Osteocyte (in vitro differentiated cells): ENCODE data around the gene CACNA1C. TPM values are rescaled to one million over a fixed set of nuclear protein-coding genes. Genes with fewer than 3 reads are reported as not detected.

Experiments used
- DNase-seq: peaks from one replicate; pipeline ENCODE4 v3.0.0; 2021; ENCODE audit warnings: mixed read lengths; ENCODE audit not compliant: unreplicated experiment; ENCODE audit errors: extremely low spot score
- H3K27ac Mint-ChIP-seq: one replicate; pipeline ENCODE4 v1.8.0; 2021; ENCODE audit warnings: mild to moderate bottlenecking, mixed read lengths; ENCODE audit not compliant: unreplicated experiment
- H3K27me3 Mint-ChIP-seq: one replicate; pipeline ENCODE4 v1.8.0; 2021; ENCODE audit warnings: mixed read lengths; ENCODE audit not compliant: unreplicated experiment
- H3K36me3 Mint-ChIP-seq: one replicate; pipeline ENCODE4 v1.8.0; 2021; ENCODE audit warnings: mixed read lengths; ENCODE audit not compliant: unreplicated experiment
- H3K4me1 Mint-ChIP-seq: one replicate; pipeline ENCODE4 v1.8.0; 2021; ENCODE audit warnings: mixed read lengths; ENCODE audit not compliant: unreplicated experiment
- H3K4me3 Mint-ChIP-seq: one replicate; pipeline ENCODE4 v1.8.0; 2021; ENCODE audit warnings: mild to moderate bottlenecking, moderate library complexity, mixed read lengths; ENCODE audit not compliant: unreplicated experiment
- H3K9me3 Mint-ChIP-seq: one replicate; pipeline ENCODE4 v1.8.0; 2021; ENCODE audit warnings: mixed read lengths; ENCODE audit not compliant: unreplicated experiment
- total RNA-seq: library from RNA; stranded (reverse); gene quantifications from 2 replicates; pipeline ENCODE4 v1.2.1, GENCODE V29; 2021
- TF ChIP-seq, protein P1 (sequence below): fragments of 200-600 bp; sonication (generic); IDR thresholded peaks from 2 replicates; pipeline ENCODE4 v1.5.0; 2021; ENCODE audit warnings: antibody characterized with exemption, mild to moderate bottlenecking, moderate library complexity

Gene CACNA1C
- total RNA-seq, 1 donor from 2014 or later = 67.4 TPM

DNA sequence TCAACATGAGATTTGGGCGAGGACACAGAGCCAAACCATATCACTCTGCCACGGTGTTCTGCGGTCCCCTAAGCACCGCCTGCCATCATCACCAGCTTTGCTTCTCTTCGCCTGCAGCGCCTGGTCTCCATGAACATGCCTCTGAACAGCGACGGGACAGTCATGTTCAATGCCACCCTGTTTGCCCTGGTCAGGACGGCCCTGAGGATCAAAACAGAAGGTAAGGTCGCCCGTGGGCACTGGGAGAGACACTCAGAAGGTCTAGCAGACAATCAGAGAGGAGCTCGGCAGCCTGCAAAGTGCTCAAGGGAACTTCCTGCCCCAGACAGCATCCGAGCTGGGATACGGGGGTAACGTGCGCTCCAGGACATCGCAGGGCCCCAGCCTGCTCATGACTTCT lies 616.0 kb downstream of the CACNA1C start:
- no peaks in the 10 kb centered on the region for H3K9me3 Mint-ChIP-seq
- no peak overlapping the region for H3K27ac Mint-ChIP-seq
- H3K4me3 Mint-ChIP-seq = no peak overlapping the region

GRCh38 chr12:2669560-2669959 lies 616.8 kb downstream of the CACNA1C start:
- peaks cover 57% of the 10 kb centered on the region for H3K36me3 Mint-ChIP-seq
- no peak overlapping the region for H3K27ac Mint-ChIP-seq
- no peaks in the 10 kb centered on the region for H3K9me3 Mint-ChIP-seq
- H3K4me1 Mint-ChIP-seq = no peaks in the 10 kb centered on the region
- no peak for DNase-seq
- no peak overlapping the region for H3K4me3 Mint-ChIP-seq
- TF ChIP-seq, protein P1, sequence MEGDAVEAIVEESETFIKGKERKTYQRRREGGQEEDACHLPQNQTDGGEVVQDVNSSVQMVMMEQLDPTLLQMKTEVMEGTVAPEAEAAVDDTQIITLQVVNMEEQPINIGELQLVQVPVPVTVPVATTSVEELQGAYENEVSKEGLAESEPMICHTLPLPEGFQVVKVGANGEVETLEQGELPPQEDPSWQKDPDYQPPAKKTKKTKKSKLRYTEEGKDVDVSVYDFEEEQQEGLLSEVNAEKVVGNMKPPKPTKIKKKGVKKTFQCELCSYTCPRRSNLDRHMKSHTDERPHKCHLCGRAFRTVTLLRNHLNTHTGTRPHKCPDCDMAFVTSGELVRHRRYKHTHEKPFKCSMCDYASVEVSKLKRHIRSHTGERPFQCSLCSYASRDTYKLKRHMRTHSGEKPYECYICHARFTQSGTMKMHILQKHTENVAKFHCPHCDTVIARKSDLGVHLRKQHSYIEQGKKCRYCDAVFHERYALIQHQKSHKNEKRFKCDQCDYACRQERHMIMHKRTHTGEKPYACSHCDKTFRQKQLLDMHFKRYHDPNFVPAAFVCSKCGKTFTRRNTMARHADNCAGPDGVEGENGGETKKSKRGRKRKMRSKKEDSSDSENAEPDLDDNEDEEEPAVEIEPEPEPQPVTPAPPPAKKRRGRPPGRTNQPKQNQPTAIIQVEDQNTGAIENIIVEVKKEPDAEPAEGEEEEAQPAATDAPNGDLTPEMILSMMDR = no peak
- no peaks in the 10 kb centered on the region for H3K27me3 Mint-ChIP-seq

More for the DNA sequence above, 616.0 kb downstream of the CACNA1C start:
- H3K27me3 Mint-ChIP-seq = no peaks in the 10 kb centered on the region
- peaks cover 63% of the 10 kb centered on the region for H3K36me3 Mint-ChIP-seq
- DNase-seq = peak; percentile 65
- H3K4me1 Mint-ChIP-seq = no peaks in the 10 kb centered on the region
- TF ChIP-seq, protein P1 = no peak

- Mint-ChIP-seq H3K27ac (no peak overlapping the region), H3K9me3 (no peaks in the 10 kb centered on the region), H3K36me3 (peaks cover 47% of the 10 kb centered on the region), H3K27me3 (no peaks in the 10 kb centered on the region), H3K4me1 (no peaks in the 10 kb centered on the region), H3K4me3 (no peak overlapping the region)
- TF ChIP-seq, protein P1 = no peak
- DNase-seq = peak; percentile 70
Measured at GRCh38 chr12:2672863-2673262, 620.1 kb downstream of the CACNA1C start.

- Mint-ChIP-seq H3K9me3 (no peaks in the 10 kb centered on the region), H3K27me3 (no peaks in the 10 kb centered on the region), H3K4me3 (no peak overlapping the region), H3K36me3 (peaks cover 45% of the 10 kb centered on the region), H3K27ac (no peak overlapping the region), H3K4me1 (no peaks in the 10 kb centered on the region)
- peak; percentile 83 for DNase-seq
- TF ChIP-seq, protein P1 = peak; percentile 29
Measured at GRCh38 chr12:2673966-2674810, 621.4 kb downstream of the CACNA1C start.

DNA sequence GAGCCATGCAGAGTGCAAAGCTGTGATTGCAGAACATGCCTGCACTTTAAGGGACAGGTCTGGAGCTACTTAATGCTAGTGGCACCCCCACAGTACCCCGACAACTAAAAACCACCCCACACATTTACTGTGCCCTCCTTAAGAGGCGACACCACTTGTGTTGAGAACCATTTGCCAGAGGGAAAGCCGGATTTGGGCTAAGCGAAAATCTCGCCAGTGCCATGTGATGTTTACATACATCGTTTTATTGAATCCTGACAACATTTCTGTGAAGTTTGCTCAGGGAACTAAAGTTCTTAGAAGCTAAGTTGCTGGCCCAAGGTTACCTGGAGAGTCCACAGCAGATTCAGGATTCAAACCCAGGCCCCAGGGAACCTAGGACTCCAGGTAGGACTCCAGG lies 623.0 kb downstream of the CACNA1C start:
- no peak for DNase-seq
- H3K9me3 Mint-ChIP-seq = no peaks in the 10 kb centered on the region
- H3K27me3 Mint-ChIP-seq = no peaks in the 10 kb centered on the region
- H3K4me3 Mint-ChIP-seq = no peak overlapping the region
- no peak overlapping the region for H3K27ac Mint-ChIP-seq
- peaks cover 42% of the 10 kb centered on the region for H3K36me3 Mint-ChIP-seq
- TF ChIP-seq, protein P1 = no peak
- no peaks in the 10 kb centered on the region for H3K4me1 Mint-ChIP-seq
